DOHH2 (cell line): ENCODE data around the gene EID2B.

Source experiments
- EZH2phosphoT487 ChIP-seq: fragments of 200-600 bp; sonication (generic); IDR thresholded peaks from 2 replicates; pipeline ENCODE4 v1.6.1; 2017; ENCODE audit warnings: borderline replicate concordance, mild to moderate bottlenecking, antibody characterized with exemption, low read length, moderate library complexity, mixed read lengths
- TF ChIP-seq, protein P1 (sequence below): fragments of 200-600 bp; sonication (generic); IDR thresholded peaks from one replicate; pipeline ENCODE4 v1.5.1; 2014; ENCODE audit warnings: antibody characterized with exemption, mild to moderate bottlenecking, low read depth, low read length; ENCODE audit not compliant: poor library complexity, severe bottlenecking

DNA sequence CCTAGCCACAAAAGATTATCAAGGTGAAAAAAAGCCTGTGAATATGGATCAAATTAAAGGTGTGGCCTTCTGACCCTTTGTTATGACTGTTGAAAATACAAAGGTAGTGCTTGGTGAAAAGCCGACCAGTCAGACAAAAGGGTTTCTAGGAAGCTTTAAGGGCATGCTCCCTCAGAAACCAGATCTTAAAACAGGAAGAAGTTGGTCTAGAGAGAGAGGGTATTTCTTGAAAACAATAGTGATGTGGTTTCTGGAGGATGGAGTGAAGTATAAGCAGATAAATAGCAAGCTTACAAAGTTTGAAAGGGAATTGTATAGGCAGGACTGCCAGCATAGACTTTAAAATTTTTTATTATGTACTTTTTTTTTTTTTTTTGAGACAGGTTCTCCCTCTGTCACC lies 12.3 kb upstream of the EID2B start:
- TF ChIP-seq, protein P1, sequence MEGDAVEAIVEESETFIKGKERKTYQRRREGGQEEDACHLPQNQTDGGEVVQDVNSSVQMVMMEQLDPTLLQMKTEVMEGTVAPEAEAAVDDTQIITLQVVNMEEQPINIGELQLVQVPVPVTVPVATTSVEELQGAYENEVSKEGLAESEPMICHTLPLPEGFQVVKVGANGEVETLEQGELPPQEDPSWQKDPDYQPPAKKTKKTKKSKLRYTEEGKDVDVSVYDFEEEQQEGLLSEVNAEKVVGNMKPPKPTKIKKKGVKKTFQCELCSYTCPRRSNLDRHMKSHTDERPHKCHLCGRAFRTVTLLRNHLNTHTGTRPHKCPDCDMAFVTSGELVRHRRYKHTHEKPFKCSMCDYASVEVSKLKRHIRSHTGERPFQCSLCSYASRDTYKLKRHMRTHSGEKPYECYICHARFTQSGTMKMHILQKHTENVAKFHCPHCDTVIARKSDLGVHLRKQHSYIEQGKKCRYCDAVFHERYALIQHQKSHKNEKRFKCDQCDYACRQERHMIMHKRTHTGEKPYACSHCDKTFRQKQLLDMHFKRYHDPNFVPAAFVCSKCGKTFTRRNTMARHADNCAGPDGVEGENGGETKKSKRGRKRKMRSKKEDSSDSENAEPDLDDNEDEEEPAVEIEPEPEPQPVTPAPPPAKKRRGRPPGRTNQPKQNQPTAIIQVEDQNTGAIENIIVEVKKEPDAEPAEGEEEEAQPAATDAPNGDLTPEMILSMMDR, result no peak
- no peak for TF ChIP-seq EZH2phosphoT487
